Measurements from ENCODE around the gene UNC13D.

The UNC13D gene

DNA sequence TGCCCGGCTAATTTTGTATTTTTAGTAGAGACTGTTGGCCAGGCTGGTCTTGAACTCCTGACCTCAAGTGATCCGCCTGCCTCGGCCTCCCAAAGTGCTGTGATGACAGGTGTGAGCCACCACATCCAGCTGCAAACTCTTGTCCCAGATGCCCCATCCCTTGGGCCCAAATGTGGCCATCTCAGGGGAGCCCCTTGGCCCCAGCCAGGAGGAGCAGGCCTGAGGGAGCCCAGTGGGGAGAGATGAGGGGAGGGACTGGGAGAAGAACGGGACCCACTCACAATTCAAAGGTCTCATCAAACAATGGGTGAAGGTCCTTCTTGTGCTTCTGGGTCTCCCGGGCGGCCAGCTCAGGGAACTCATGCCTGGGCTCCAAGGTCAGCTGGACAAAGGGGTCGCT lies 14.5 kb downstream of the UNC13D start:
- Histone ChIP-seq H3K4me1 (ENCODE audit: control insufficient read depth in 1 of 2, insufficient read depth in 2 of 2, low read length in 2 of 2) (peaks cover 5 to 13% of the 10 kb centered on the region in 2 donors), H3K36me3 (ENCODE audit: control insufficient read depth in 1 of 2, insufficient read depth in 2 of 2, low read length in 2 of 2) (peaks cover 0 to 35% of the 10 kb centered on the region in 2 donors)

DNA sequence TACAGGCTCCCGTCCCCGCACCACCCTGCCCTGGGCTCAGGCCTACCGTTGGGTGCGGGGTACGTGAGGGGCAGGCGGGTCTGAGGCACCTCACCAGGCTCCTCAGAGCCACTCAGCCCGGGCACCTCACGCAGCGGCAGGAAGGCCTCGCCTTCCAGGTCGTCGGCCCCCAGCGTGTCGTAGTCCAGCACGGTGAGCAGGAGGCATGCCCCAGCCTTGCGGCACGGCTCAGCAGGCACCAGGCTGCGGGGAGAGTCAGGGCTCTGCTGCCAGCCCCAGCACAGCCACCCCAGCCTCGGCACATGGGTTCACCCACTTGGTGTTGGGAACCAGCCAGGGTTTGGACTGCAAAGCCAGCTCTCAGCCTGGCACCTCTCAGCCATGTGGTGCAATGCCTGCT lies 15.5 kb downstream of the UNC13D start:
- Histone ChIP-seq H3K27ac (ENCODE audit: low read length) (no peak overlapping the region), H3K27me3 (ENCODE audit: low read depth, low read length) (no peaks in the 10 kb centered on the region), H3K36me3 (ENCODE audit: control insufficient read depth in 1 of 2, insufficient read depth in 2 of 2, low read length in 2 of 2) (peaks cover 0 to 41% of the 10 kb centered on the region in 2 donors), H3K9me3 (ENCODE audit: control insufficient read depth in 1 of 2, low read length in 2 of 2) (no peaks in the 10 kb centered on the region), H3K4me3 (ENCODE audit: low read depth in 1 of 2, low read length in 2 of 2) (no peak overlapping the region), H3K4me1 (ENCODE audit: control insufficient read depth in 1 of 2, insufficient read depth in 2 of 2, low read length in 2 of 2) (peaks cover 5 to 13% of the 10 kb centered on the region in 2 donors)

More for the DNA sequence above, 14.5 kb downstream of the UNC13D start:
- H3K9me3 ChIP-seq (ENCODE audit: control insufficient read depth in 1 of 2, low read length in 2 of 2), result no peaks in the 10 kb centered on the region
- H3K4me3 ChIP-seq (ENCODE audit: low read depth in 1 of 2, low read length in 2 of 2), result no peak overlapping the region
- H3K27ac ChIP-seq (ENCODE audit: low read length), result no peak overlapping the region
- H3K27me3 ChIP-seq (ENCODE audit: low read depth, low read length), result no peaks in the 10 kb centered on the region

DNA sequence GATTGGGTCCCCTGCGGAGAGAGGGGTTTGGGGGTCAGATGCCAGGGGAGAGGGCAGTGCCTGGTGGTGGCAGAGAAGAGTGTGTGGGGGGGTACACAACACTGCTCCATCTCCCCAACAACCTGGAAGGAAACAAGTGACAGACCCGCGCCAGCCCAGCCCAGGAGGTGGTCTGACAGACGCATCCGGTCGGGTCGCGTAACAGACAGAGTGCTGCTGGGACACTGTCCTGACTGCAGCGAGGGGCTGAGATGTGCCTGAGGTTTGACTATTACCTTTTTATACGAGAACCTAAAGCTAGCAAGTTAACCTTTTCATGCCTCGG lies 16.2 kb downstream of the UNC13D start:
- peak overlapping the region in 1 of 2 donors; percentile 57 for H3K4me3 ChIP-seq (ENCODE audit: low read depth in 1 of 2, low read length in 2 of 2)
- peaks cover 4 to 45% of the 10 kb centered on the region in 2 donors for H3K36me3 ChIP-seq (ENCODE audit: control insufficient read depth in 1 of 2, insufficient read depth in 2 of 2, low read length in 2 of 2)
- H3K27me3 ChIP-seq (ENCODE audit: low read depth, low read length), result no peaks in the 10 kb centered on the region
- no peaks in the 10 kb centered on the region for H3K9me3 ChIP-seq (ENCODE audit: control insufficient read depth in 1 of 2, low read length in 2 of 2)
- no peak overlapping the region for H3K27ac ChIP-seq (ENCODE audit: low read length)
- H3K4me1 ChIP-seq (ENCODE audit: control insufficient read depth in 1 of 2, insufficient read depth in 2 of 2, low read length in 2 of 2), result peaks cover 5 to 13% of the 10 kb centered on the region in 2 donors

DNA sequence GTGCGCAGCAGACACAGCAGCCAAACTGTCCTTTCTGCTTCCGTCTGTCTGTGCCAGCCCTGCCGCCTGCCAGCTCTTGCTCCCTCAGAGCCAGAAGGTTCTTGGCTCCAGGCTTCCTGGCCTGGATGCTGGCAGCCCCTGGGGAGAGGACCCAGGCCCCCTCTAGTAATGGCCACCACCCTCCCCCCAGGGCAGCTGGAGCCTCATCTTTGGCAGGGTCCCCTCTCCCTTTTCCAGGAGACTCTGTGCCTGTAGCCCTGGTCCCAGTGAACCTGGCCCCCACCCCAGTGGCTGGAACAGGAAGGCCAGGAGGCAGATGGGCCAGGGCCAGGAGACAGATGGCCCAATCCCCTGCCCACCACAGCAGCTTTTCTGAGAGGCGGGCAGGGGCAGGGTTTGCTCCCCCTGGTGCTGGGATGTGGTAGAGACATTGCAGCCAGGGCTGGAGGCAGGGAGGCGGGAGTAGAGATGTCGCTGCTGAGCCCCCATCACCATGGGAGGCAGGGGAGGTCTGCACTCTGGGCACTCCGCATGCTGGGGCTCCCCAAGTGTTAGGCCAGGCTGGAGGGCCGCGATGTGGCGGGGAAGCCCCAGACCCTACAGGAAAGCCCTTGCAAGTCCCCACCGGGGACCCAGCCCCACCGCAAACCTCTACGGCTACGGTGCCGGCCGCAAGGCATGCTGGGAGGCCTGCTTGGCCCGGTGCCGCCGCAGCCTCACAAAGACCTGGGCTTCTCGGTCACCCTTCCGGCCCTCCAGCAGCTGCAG lies 16.7 kb downstream of the UNC13D start:
- H3K4me1 ChIP-seq (ENCODE audit: control insufficient read depth in 1 of 2, insufficient read depth in 2 of 2, low read length in 2 of 2), result peaks cover 5 to 13% of the 10 kb centered on the region in 2 donors
- H3K27ac ChIP-seq (ENCODE audit: low read length), result no peak overlapping the region
- no peaks in the 10 kb centered on the region for H3K9me3 ChIP-seq (ENCODE audit: control insufficient read depth in 1 of 2, low read length in 2 of 2)
- H3K4me3 ChIP-seq (ENCODE audit: low read depth in 1 of 2, low read length in 2 of 2), result peak overlapping the region in 1 of 2 donors; percentile 57
- H3K27me3 ChIP-seq (ENCODE audit: low read depth, low read length), result no peaks in the 10 kb centered on the region
- H3K36me3 ChIP-seq (ENCODE audit: control insufficient read depth in 1 of 2, insufficient read depth in 2 of 2, low read length in 2 of 2), result peaks cover 6 to 50% of the 10 kb centered on the region in 2 donors

DNA sequence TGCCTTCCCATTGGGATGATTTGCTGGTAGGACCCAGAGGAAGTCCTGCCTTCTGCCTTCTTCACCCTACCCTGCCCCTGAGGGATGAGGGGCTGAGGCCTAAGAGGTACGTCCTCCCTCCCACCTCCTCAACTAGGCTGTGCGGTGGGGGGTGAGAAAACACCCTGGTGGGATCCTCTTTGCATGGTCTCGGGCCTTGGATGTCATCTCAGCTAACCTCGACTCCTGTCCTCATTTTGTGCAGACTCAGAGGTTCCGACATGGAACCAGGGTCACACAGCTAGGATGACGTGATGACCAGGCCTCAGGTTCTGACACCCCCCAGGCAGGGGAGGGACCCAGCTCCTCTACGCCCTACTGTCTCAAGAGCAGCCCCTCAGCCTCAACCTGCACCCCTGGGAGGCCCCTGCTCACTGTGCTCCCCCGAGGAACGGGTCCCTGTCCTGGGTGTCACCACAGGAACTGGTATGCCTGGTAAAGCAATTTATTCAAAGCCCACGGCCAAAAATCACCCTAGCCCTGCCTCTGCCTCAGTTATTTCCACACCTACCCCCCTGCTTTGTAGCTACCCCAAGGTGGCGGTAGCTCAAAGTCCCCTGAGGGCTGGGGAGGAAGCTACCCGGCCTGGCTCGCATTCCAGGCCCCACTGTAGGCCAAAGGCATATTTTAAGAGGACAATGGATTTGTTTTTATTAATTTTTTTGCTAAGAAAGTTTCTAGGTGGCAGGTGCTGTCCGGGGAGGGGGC lies 17.5 kb downstream of the UNC13D start:
- Histone ChIP-seq H3K36me3 (ENCODE audit: control insufficient read depth in 1 of 2, insufficient read depth in 2 of 2, low read length in 2 of 2) (peaks cover 12 to 57% of the 10 kb centered on the region in 2 donors), H3K27ac (ENCODE audit: low read length) (no peak overlapping the region), H3K27me3 (ENCODE audit: low read depth, low read length) (no peaks in the 10 kb centered on the region), H3K4me3 (ENCODE audit: low read depth in 1 of 2, low read length in 2 of 2) (peak overlapping the region in 1 of 2 donors; percentile 57), H3K4me1 (ENCODE audit: control insufficient read depth in 1 of 2, insufficient read depth in 2 of 2, low read length in 2 of 2) (peaks cover 5 to 13% of the 10 kb centered on the region in 2 donors), H3K9me3 (ENCODE audit: control insufficient read depth in 1 of 2, low read length in 2 of 2) (no peaks in the 10 kb centered on the region)

- no peaks in the 10 kb centered on the region for H3K27me3 ChIP-seq (ENCODE audit: low read depth, low read length)
- H3K36me3 ChIP-seq (ENCODE audit: control insufficient read depth in 1 of 2, insufficient read depth in 2 of 2, low read length in 2 of 2), result peaks cover 17 to 62% of the 10 kb centered on the region in 2 donors
- H3K4me3 ChIP-seq (ENCODE audit: low read depth in 1 of 2, low read length in 2 of 2), result no peak overlapping the region
- H3K4me1 ChIP-seq (ENCODE audit: control insufficient read depth in 1 of 2, insufficient read depth in 2 of 2, low read length in 2 of 2), result peaks cover 5 to 13% of the 10 kb centered on the region in 2 donors
- H3K27ac ChIP-seq (ENCODE audit: low read length), result no peak overlapping the region
- no peaks in the 10 kb centered on the region for H3K9me3 ChIP-seq (ENCODE audit: control insufficient read depth in 1 of 2, low read length in 2 of 2)
These were observed 18.3 kb downstream of the UNC13D start for GRCh38 chr17:75825748-75826370.

DNA sequence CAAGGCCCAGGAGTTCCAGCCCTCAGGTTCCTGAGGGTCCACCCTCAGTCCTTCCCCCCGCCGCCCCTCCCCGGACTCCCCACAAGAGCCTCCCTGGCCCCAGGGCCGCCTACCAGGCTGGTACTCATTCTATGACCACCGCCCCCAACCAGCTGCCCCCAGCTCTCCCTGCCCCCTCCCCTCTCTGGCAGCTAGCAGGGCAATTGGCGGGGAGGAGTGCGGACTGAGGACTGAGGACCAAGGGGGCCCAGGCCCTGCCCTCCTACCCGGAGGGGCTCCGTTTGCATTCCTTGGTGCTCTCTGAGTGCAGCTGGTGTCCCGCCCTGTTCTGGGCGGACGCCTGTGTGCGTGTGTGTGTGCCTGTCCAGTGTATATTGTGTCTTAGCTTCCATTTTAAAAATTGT lies 19.1 kb downstream of the UNC13D start:
- no peaks in the 10 kb centered on the region for H3K9me3 ChIP-seq (ENCODE audit: control insufficient read depth in 1 of 2, low read length in 2 of 2)
- H3K4me3 ChIP-seq (ENCODE audit: low read depth in 1 of 2, low read length in 2 of 2), result no peak overlapping the region
- H3K27ac ChIP-seq (ENCODE audit: low read length), result no peak overlapping the region
- peaks cover 21 to 64% of the 10 kb centered on the region in 2 donors for H3K36me3 ChIP-seq (ENCODE audit: control insufficient read depth in 1 of 2, insufficient read depth in 2 of 2, low read length in 2 of 2)
- peaks cover 5 to 13% of the 10 kb centered on the region in 2 donors for H3K4me1 ChIP-seq (ENCODE audit: control insufficient read depth in 1 of 2, insufficient read depth in 2 of 2, low read length in 2 of 2)
- no peaks in the 10 kb centered on the region for H3K27me3 ChIP-seq (ENCODE audit: low read depth, low read length)

DNA sequence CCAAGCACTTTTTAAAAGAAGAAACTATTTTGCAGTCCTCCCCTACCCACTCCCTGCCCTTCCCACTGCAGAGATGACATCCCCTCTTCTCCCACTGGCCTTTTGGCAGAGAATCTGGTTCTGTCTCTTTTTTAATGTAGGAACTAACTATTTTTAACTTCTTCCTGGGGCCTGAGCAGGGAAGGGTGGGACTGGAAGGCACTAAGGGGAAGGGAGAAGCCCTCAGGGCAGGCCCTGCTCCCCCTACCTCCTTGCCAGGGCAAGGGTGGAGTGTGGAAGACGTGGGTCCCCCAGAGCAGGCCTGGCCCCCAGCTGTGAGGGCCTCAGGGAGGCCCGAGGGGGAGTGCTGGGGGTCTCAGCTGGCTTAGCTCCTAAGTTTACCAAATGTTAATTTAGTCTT lies 19.5 kb downstream of the UNC13D start:
- Histone ChIP-seq H3K9me3 (ENCODE audit: control insufficient read depth in 1 of 2, low read length in 2 of 2) (no peaks in the 10 kb centered on the region), H3K27me3 (ENCODE audit: low read depth, low read length) (no peaks in the 10 kb centered on the region), H3K4me3 (ENCODE audit: low read depth in 1 of 2, low read length in 2 of 2) (no peak overlapping the region), H3K36me3 (ENCODE audit: control insufficient read depth in 1 of 2, insufficient read depth in 2 of 2, low read length in 2 of 2) (peaks cover 25 to 64% of the 10 kb centered on the region in 2 donors), H3K4me1 (ENCODE audit: control insufficient read depth in 1 of 2, insufficient read depth in 2 of 2, low read length in 2 of 2) (peaks cover 5 to 13% of the 10 kb centered on the region in 2 donors), H3K27ac (ENCODE audit: low read length) (no peak overlapping the region)

DNA sequence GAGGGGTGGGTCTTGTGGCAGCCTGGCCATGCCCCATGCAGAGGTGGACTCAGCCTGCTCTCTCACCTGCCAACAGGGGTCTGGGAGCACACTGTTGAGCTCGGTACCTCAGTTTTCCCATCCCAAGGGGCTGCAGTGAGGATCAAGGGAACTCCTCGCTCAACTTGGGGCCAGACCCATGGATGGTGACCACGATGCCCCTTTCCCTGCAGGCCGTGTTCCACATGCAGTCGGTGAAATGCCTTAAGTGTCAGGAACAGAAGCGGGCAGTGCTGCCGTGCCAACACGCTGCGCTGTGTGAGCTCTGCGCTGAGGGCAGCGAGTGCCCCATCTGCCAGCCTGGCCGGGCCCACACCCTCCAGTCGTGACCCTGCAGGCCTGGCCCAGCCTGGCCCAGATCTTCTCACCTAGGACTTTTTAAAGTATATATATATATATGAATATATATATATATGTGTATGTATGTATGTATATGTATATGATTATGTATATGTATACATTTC lies 20.1 kb downstream of the UNC13D start:
- Histone ChIP-seq H3K4me1 (ENCODE audit: control insufficient read depth in 1 of 2, insufficient read depth in 2 of 2, low read length in 2 of 2) (peaks cover 5 to 13% of the 10 kb centered on the region in 2 donors), H3K36me3 (ENCODE audit: control insufficient read depth in 1 of 2, insufficient read depth in 2 of 2, low read length in 2 of 2) (peaks cover 29 to 69% of the 10 kb centered on the region in 2 donors), H3K9me3 (ENCODE audit: control insufficient read depth in 1 of 2, low read length in 2 of 2) (no peaks in the 10 kb centered on the region), H3K27me3 (ENCODE audit: low read depth, low read length) (no peaks in the 10 kb centered on the region), H3K27ac (ENCODE audit: low read length) (no peak overlapping the region), H3K4me3 (ENCODE audit: low read depth in 1 of 2, low read length in 2 of 2) (no peak overlapping the region)

DNA sequence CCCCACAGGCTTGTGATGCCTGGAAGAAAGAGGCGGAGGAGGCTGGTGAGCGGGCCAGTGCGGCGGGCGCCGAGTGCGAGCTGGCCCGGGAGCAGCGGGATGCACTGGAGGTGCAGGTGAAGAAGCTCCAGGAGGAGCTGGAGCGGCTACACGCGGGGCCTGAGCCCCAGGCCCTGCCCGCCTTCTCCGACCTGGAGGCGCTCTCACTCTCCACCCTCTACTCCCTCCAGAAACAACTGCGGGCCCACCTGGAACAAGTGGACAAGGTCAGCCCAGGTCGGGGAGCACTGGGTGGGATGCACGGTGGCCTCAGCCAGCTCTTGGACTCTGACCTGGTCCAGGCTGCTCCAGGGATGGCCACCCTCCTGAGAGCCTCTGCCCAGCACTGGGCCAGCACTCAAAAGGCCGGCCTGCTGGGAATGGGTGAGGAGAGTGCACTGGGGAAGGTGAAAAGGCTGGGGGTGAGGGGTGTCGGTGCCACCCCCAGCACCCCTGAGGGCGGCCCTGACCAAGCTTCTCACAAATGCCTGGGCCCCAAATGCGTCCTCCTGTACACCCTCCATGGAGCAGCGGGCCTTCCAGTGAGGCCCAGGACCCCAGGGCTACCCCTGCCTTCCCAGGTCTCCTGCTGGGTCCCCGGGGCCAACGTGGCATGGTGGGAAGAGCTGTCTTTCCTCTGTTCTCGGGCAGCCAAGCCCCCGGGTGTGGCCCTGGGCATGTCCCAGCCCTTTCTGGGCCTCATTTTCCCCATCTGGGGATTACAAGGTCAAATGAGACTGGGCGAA lies 20.8 kb downstream of the UNC13D start:
- H3K4me3 ChIP-seq (ENCODE audit: low read depth in 1 of 2, low read length in 2 of 2), result no peak overlapping the region
- H3K9me3 ChIP-seq (ENCODE audit: control insufficient read depth in 1 of 2, low read length in 2 of 2), result no peaks in the 10 kb centered on the region
- no peak overlapping the region for H3K27ac ChIP-seq (ENCODE audit: low read length)
- peaks cover 35 to 72% of the 10 kb centered on the region in 2 donors for H3K36me3 ChIP-seq (ENCODE audit: control insufficient read depth in 1 of 2, insufficient read depth in 2 of 2, low read length in 2 of 2)
- H3K27me3 ChIP-seq (ENCODE audit: low read depth, low read length), result no peaks in the 10 kb centered on the region
- H3K4me1 ChIP-seq (ENCODE audit: control insufficient read depth in 1 of 2, insufficient read depth in 2 of 2, low read length in 2 of 2), result peaks cover 5 to 13% of the 10 kb centered on the region in 2 donors
